GM19240 (cell line): ENCODE results near the gene HYAL1.
A peak's percentile ranks its signal among the peaks of the same experiment; 100 is the strongest.
"Not testable (repeated sequence)": the region's sequence is repeated elsewhere in the genome, so short reads cannot be mapped to it uniquely, and the experiment has no call there.

Experiments used
- DNase-seq: peaks from one replicate; pipeline ENCODE4 v3.0.0; 2011; ENCODE audit warnings: low spot score; ENCODE audit not compliant: insufficient read length

The HYAL1 gene

GRCh38 chr3:50263478-50264382 is 39.6 kb downstream of the HYAL1 start:
- DNase-seq, result no peak

GRCh38 chr3:50262778-50263177 is 40.6 kb downstream of the HYAL1 start:
- DNase-seq, result no peak

GRCh38 chr3:50262200-50262599 is 41.2 kb downstream of the HYAL1 start:
- not testable (repeated sequence) for DNase-seq

GRCh38 chr3:50261505-50261904 is 41.9 kb downstream of the HYAL1 start:
- no peak for DNase-seq

DNA sequence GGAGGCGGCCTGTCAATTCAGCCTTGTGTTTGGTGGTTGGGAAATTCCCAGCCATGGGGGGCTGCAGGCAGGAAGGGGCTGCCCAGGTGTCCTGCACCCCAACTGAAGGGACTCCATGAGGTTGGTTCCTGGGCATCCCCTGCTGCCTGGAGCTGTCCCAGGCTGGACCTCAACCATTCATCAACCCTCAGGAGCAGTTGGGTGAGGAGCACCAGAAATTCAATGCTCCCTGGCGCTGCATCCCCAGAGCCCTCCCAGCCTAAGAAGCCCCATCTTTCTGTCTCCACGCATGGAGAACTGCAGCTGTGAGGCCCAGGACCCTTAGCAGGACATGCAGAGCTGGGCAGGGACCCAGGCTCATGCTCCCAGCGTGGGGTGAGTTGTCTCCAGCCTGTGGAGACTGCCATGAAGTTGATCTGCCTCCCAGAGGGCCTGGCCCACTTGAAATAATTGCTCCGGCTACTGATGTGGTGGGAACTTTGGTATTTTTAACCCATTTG is 42.4 kb downstream of the HYAL1 start:
- DNase-seq, result no peak

- DNase-seq, result peak; percentile 95
Observed at GRCh38 chr3:50260027-50260941, 43.1 kb downstream of the HYAL1 start.

- DNase-seq, result no peak
Observed at GRCh38 chr3:50259432-50260026, 43.8 kb downstream of the HYAL1 start.

GRCh38 chr3:50258979-50259378 is 44.4 kb downstream of the HYAL1 start:
- no peak for DNase-seq

GRCh38 chr3:50258029-50258680 is 45.2 kb downstream of the HYAL1 start:
- no peak for DNase-seq

DNA sequence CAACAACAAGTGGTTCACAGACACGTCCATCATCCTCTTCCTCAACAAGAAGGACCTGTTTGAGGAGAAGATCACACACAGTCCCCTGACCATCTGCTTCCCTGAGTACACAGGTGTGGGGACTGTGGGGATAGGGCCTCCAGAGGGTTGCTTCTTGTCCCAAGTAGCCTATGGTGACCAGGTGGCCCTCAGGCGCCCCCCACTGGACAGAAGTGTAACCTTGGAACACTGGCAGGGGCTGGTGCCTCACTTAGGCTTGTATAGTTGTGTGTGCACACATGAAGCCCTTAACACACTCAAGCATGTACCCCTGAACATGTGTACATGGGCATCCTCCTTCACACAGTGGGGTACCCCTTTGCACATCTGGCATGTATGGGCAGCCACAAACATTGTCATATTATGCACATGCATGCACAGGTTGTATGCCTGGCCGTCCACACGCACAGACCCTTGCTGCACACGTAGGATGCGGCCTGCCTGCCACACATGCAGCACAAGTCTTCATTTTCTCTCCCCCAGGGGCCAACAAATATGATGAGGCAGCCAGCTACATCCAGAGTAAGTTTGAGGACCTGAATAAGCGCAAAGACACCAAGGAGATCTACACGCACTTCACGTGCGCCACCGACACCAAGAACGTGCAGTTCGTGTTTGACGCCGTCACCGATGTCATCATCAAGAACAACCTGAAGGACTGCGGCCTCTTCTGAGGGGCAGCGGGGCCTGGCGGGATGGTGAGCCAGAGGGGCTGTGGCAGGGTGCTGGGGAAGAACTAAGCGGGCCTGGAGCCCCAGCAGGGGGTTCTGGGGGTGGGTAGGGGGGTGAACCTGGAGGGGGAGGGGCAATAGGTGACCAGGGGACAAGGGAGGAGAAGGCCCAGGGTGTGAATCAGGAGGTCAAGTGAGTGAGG is 46.1 kb downstream of the HYAL1 start:
- no peak for DNase-seq

DNA sequence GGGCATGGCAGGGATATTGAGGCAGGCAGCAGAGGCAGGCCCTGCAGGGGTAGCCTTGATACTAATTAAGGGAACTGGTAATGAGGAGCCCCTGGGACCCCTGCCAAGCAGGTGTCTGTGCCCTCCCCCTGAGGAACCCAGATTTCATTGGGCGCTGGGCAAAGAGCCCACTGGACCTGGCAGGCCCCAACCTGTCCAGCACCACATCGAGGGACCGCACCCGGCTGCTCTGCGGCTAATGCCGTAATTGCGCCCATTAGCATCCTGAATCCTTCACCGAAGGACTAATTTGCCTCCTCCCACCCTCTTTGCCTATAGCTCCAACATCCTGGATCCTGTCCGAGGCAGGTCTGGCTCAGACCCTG is 48.1 kb downstream of the HYAL1 start:
- no peak for DNase-seq

- DNase-seq, result no peak
Observed at GRCh38 chr3:50254577-50255250, 48.7 kb downstream of the HYAL1 start.

DNA sequence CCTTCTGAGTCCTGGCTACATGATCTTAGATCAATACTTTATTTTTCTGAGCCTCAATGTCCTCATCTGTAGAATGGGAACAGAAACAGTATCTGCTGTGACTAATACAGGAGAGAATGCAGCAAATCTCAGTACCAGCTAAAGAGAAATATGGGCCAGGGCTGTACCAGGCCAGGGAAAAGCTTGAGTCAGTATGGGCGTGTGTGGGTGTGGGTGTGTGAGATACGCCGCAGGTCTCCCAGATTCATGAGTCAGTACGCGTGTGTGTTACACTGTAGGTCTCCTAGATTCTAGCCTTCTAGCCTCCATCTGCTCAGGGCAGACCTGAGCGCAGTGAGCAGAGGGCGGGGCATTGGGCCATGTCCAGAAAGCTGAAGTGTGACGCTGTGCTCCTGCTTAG is 52.2 kb downstream of the HYAL1 start:
- no peak for DNase-seq

- no peak for DNase-seq
Observed at GRCh38 chr3:50250514-50250913, 52.9 kb downstream of the HYAL1 start.
